HEK293 (cell line): Measurements from ENCODE around the gene FNDC5.

Experiments
- CTCF ChIA-PET: fragments of 350-600 bp; formaldehyde crosslinking; extraction: SDS; loops from one replicate; lab custom pipeline; 2021; ENCODE audit warnings: antibody characterized with exemption; lab: Yijun Ruan, JAX
- POLR2A ChIA-PET: fragments of 300-600 bp; formaldehyde crosslinking; extraction: SDS; loops from one replicate; lab custom pipeline; 2020; ENCODE audit warnings: antibody characterized with exemption, inconsistent platforms; lab: Yijun Ruan, JAX
- H3K27ac ChIP-seq: fragments of 200-500 bp; sonication (Bioruptor generic); 2 replicates; pipeline ENCODE4 v1.5.1; 2014; ENCODE audit warnings: low read depth, low read length, control low read depth, inconsistent platforms; ENCODE audit errors: extremely low read depth
- H3K36me3 ChIP-seq, 2 experiments: fragments of 200-500 bp in 1 of 2; sonication (Bioruptor generic) in 1 of 2; 1 replicate in 1 of 2; 2 replicates in 1 of 2; pipeline ENCODE4 v1.5.1; 2014 to 2017; ENCODE audit warnings: inconsistent platforms in 2 of 2, low read length in 2 of 2; ENCODE audit not compliant: control insufficient read depth in 2 of 2, insufficient read depth in 1 of 2
- H3K4me1 ChIP-seq: fragments of 200-500 bp; sonication (Bioruptor generic); 2 replicates; pipeline ENCODE4 v1.5.1; 2014; ENCODE audit warnings: mild to moderate bottlenecking, low read length, inconsistent platforms; ENCODE audit not compliant: control insufficient read depth, insufficient read depth
- H3K4me3 ChIP-seq: 2 replicates; pipeline ENCODE4 v1.5.1; 2011; ENCODE audit warnings: low read depth, mild to moderate bottlenecking, control low read depth, low read length, moderate library complexity
- H3K9me3 ChIP-seq: fragments of 200-500 bp; sonication (Bioruptor generic); 2 replicates; pipeline ENCODE4 v1.5.1; 2014; ENCODE audit warnings: low read depth, low read length, inconsistent platforms; ENCODE audit not compliant: control insufficient read depth, insufficient read depth
- YY1 ChIP-seq: fragments of 450-650 bp; formaldehyde crosslinking; IDR thresholded peaks from 2 replicates; pipeline ENCODE4 v1.5.1; 2018; ENCODE audit warnings: missing biosample characterization, missing genetic modification characterization
- ZIC2 ChIP-seq: fragments of 450-650 bp; formaldehyde crosslinking; IDR thresholded peaks from 2 replicates; pipeline ENCODE4 v1.5.1; 2016; ENCODE audit warnings: missing biosample characterization, missing genetic modification characterization
- ZNF19 ChIP-seq: fragments of 450-650 bp; formaldehyde crosslinking; IDR thresholded peaks from 2 replicates; pipeline ENCODE4; 2016; ENCODE audit warnings: missing biosample characterization, missing genetic modification characterization, low read depth
- ZNF223 ChIP-seq: fragments of 450-650 bp; formaldehyde crosslinking; IDR thresholded peaks from 2 replicates; pipeline ENCODE4 v1.5.1; 2016; ENCODE audit warnings: missing biosample characterization, missing genetic modification characterization
- ZNF274 ChIP-seq, 2 experiments: fragments of 200-500 bp in 1 of 2; fragments of 450-650 bp in 1 of 2; sonication (Bioruptor generic) in 1 of 2; formaldehyde crosslinking in 1 of 2; IDR thresholded peaks; 2 replicates each; pipeline versions ENCODE4 v1.5.1 to v1.6.1; 2014 to 2016; ENCODE audit warnings: borderline replicate concordance in 1 of 2, inconsistent platforms in 1 of 2, low read length in 1 of 2, missing biosample characterization in 1 of 2, missing genetic modification characterization in 1 of 2
- ZNF292 ChIP-seq: fragments of 450-650 bp; formaldehyde crosslinking; IDR thresholded peaks from 2 replicates; pipeline ENCODE4 v1.5.1; 2016; ENCODE audit warnings: low read depth, missing biosample characterization, missing genetic modification characterization, borderline replicate concordance
- ZNF302 ChIP-seq: fragments of 450-650 bp; formaldehyde crosslinking; IDR thresholded peaks from 2 replicates; pipeline ENCODE4 v1.5.1; 2016; ENCODE audit warnings: missing biosample characterization, missing genetic modification characterization, low read depth
- ZNF324 ChIP-seq: fragments of 450-650 bp; formaldehyde crosslinking; IDR thresholded peaks from 2 replicates; pipeline ENCODE4 v1.5.1; 2016; ENCODE audit warnings: missing biosample characterization, missing genetic modification characterization
- ZNF48 ChIP-seq: fragments of 450-650 bp; formaldehyde crosslinking; IDR thresholded peaks from 2 replicates; pipeline ENCODE4 v1.5.1; 2016; ENCODE audit warnings: missing biosample characterization, missing genetic modification characterization
- ZNF549 ChIP-seq: fragments of 450-650 bp; IDR thresholded peaks from 2 replicates; pipeline ENCODE4 v1.5.1; 2018; ENCODE audit warnings: missing biosample characterization, missing genetic modification characterization, mild to moderate bottlenecking, inconsistent platforms, moderate library complexity
- ZNF624 ChIP-seq: fragments of 450-650 bp; formaldehyde crosslinking; IDR thresholded peaks from 2 replicates; pipeline ENCODE4 v1.5.1; 2017; ENCODE audit warnings: missing biosample characterization, missing genetic modification characterization
- ZNF626 ChIP-seq: fragments of 450-650 bp; sonication (Bioruptor Pico); formaldehyde crosslinking; IDR thresholded peaks from 2 replicates; pipeline ENCODE4 v1.5.1; 2018; ENCODE audit warnings: missing biosample characterization, missing genetic modification characterization, inconsistent platforms
- ZNF629 ChIP-seq: fragments of 450-650 bp; formaldehyde crosslinking; IDR thresholded peaks from 2 replicates; pipeline ENCODE4 v1.5.1; 2017; ENCODE audit warnings: missing biosample characterization, missing genetic modification characterization
- ZNF701 ChIP-seq: fragments of 450-650 bp; formaldehyde crosslinking; IDR thresholded peaks from 2 replicates; pipeline ENCODE4 v1.5.1; 2016; ENCODE audit warnings: missing biosample characterization, missing genetic modification characterization
- ZNF707 ChIP-seq: fragments of 450-650 bp; formaldehyde crosslinking; IDR thresholded peaks from 2 replicates; pipeline ENCODE4 v1.5.1; 2016; ENCODE audit warnings: missing biosample characterization, missing genetic modification characterization
- ZNF837 ChIP-seq: fragments of 450-650 bp; formaldehyde crosslinking; IDR thresholded peaks from 2 replicates; pipeline ENCODE4 v1.5.1; 2016; ENCODE audit warnings: missing biosample characterization, missing genetic modification characterization
- TF ChIP-seq, protein P1 (sequence below): fragments of 450-650 bp; formaldehyde crosslinking; IDR thresholded peaks from 2 replicates; pipeline ENCODE4 v1.5.1; 2016; ENCODE audit warnings: missing biosample characterization, missing genetic modification characterization
- TF ChIP-seq, protein P2 (sequence below): fragments of 450-650 bp; formaldehyde crosslinking; IDR thresholded peaks from 2 replicates; pipeline ENCODE4 v1.5.1; 2017; ENCODE audit warnings: missing biosample characterization, missing genetic modification characterization
- TF ChIP-seq, protein P3 (sequence below): fragments of 450-650 bp; formaldehyde crosslinking; IDR thresholded peaks from 2 replicates; pipeline ENCODE4 v1.5.1; 2016; ENCODE audit warnings: missing biosample characterization, missing genetic modification characterization
- TF ChIP-seq, protein P4 (sequence below): fragments of 450-650 bp; IDR thresholded peaks from 2 replicates; pipeline ENCODE4 v1.5.1; 2018; ENCODE audit warnings: missing biosample characterization, mild to moderate bottlenecking, missing genetic modification characterization
- TF ChIP-seq, protein P5 (sequence below): fragments of 450-650 bp; formaldehyde crosslinking; IDR thresholded peaks from 2 replicates; pipeline ENCODE4 v1.5.1; 2017; ENCODE audit warnings: missing biosample characterization, missing genetic modification characterization
- TF ChIP-seq, protein P6 (sequence below): fragments of 450-650 bp; formaldehyde crosslinking; IDR thresholded peaks from 2 replicates; pipeline ENCODE4 v1.5.1; 2017; ENCODE audit warnings: missing biosample characterization, mild to moderate bottlenecking, missing genetic modification characterization, moderate library complexity
- TF ChIP-seq, protein P7 (sequence below): fragments of 450-650 bp; formaldehyde crosslinking; IDR thresholded peaks from 2 replicates; pipeline ENCODE4 v1.5.1; 2016; ENCODE audit warnings: missing biosample characterization, missing genetic modification characterization

Gene FNDC5

DNA sequence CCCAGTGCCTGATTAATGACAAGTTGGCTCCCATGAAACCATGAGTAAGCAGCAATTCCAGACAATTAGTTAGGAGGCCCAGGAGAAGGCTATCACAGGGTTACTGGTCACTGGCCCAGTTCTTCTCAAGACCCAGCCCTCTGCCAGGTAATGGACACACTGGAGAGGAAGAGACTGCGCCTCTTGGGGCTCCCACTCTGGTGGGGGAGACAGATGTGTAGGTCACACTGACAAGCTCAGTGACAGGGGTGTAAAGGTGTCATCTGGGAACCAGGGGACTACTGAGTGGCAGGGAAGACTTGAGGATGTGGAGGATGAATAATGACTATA, 20.5 kb upstream of the FNDC5 start:
- Histone ChIP-seq H3K4me1 (no peaks in the 10 kb centered on the region), H3K9me3 (no peaks in the 10 kb centered on the region), H3K27ac (no peak overlapping the region), H3K36me3 (no peaks in the 10 kb centered on the region)
- TF ChIP-seq ZNF626 (tag by site-specific recombination) (no peak), ZNF324 (tag by site-specific recombination) (no peak), ZNF19 (tag by site-specific recombination) (no peak), ZNF48 (tag by site-specific recombination) (no peak), ZNF302 (tag by site-specific recombination) (no peak), ZIC2 (no peak), ZNF837 (tag by site-specific recombination) (no peak), ZNF707 (tag by site-specific recombination) (no peak), ZNF629 (tag by site-specific recombination) (no peak)
- TF ChIP-seq, protein P1, sequence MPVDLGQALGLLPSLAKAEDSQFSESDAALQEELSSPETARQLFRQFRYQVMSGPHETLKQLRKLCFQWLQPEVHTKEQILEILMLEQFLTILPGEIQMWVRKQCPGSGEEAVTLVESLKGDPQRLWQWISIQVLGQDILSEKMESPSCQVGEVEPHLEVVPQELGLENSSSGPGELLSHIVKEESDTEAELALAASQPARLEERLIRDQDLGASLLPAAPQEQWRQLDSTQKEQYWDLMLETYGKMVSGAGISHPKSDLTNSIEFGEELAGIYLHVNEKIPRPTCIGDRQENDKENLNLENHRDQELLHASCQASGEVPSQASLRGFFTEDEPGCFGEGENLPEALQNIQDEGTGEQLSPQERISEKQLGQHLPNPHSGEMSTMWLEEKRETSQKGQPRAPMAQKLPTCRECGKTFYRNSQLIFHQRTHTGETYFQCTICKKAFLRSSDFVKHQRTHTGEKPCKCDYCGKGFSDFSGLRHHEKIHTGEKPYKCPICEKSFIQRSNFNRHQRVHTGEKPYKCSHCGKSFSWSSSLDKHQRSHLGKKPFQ, result no peak
- TF ChIP-seq, protein P2, sequence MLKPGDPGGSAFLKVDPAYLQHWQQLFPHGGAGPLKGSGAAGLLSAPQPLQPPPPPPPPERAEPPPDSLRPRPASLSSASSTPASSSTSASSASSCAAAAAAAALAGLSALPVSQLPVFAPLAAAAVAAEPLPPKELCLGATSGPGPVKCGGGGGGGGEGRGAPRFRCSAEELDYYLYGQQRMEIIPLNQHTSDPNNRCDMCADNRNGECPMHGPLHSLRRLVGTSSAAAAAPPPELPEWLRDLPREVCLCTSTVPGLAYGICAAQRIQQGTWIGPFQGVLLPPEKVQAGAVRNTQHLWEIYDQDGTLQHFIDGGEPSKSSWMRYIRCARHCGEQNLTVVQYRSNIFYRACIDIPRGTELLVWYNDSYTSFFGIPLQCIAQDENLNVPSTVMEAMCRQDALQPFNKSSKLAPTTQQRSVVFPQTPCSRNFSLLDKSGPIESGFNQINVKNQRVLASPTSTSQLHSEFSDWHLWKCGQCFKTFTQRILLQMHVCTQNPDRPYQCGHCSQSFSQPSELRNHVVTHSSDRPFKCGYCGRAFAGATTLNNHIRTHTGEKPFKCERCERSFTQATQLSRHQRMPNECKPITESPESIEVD (tag by site-specific recombination), result no peak
- TF ChIP-seq, protein P3, sequence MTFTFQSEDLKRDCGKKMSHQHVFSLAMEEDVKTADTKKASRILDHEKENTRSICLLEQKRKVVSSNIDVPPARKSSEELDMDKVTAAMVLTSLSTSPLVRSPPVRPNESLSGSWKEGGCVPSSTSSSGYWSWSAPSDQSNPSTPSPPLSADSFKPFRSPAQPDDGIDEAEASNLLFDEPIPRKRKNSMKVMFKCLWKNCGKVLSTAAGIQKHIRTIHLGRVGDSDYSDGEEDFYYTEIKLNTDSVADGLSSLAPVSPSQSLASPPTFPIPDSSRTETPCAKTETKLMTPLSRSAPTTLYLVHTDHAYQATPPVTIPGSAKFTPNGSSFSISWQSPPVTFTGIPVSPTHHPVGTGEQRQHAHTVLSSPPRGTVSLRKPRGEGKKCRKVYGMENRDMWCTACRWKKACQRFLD (tag by site-specific recombination), result no peak
- TF ChIP-seq, all 188 proteins: peak for 0
- POLR2A ChIA-PET, result no interaction called here
- no peak overlapping the region for H3K4me3 ChIP-seq
- CTCF ChIA-PET, result interaction anchor here (0.6 to 4.9 kb wide), 6 partner anchors 9 to 592 kb away, joined by 3 to 50 read pairs (median 4); no protein-coding TSS in a partner anchor

DNA sequence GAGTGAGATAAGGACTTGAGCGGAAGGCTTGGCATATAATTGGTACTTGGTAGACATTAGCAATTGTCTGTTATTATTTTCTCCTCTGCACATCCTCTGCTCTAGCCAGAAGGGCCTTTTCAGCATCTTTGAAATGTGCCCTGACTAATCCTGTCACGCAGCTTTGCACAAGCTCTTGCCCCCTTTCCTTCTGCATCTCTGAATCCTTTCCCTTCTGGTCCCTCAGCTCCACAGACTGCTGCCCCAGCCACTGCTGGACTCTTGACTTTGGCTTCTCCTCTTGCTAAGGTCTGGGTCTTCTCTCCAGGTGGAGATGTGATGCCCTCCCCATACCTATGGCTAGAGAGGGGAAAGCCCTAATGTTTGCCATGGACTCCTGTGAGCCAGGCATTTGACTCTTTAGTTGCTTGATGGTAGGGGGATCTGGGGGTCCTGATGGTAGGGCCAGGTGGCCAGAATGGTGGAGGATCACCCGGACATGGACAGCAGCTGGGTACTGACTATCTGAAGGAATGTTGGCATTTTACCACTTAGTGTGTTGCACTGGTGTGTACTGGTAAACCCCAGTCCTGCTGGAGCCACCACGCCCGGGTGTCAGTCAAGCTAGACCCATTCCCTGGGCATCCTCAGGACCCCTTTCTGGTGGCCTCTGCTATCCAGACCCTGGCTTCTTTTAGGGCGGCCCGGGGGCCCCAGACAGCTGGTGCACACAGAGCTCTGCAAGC, 20.0 kb upstream of the FNDC5 start:
- Histone ChIP-seq H3K4me3 (no peak overlapping the region), H3K36me3 (no peaks in the 10 kb centered on the region), H3K9me3 (no peaks in the 10 kb centered on the region), H3K4me1 (no peaks in the 10 kb centered on the region), H3K27ac (no peak overlapping the region)
- ChIA-PET POLR2A (interaction anchor here (0.6 kb wide), 1 partner anchor 142 kb away, joined by 6 read pairs; no protein-coding TSS in a partner anchor), CTCF (interaction anchor here (0.6 to 4.9 kb wide), 5 partner anchors 8 to 593 kb away, joined by 3 to 50 read pairs (median 4); no protein-coding TSS in a partner anchor)
- TF ChIP-seq, protein P4, sequence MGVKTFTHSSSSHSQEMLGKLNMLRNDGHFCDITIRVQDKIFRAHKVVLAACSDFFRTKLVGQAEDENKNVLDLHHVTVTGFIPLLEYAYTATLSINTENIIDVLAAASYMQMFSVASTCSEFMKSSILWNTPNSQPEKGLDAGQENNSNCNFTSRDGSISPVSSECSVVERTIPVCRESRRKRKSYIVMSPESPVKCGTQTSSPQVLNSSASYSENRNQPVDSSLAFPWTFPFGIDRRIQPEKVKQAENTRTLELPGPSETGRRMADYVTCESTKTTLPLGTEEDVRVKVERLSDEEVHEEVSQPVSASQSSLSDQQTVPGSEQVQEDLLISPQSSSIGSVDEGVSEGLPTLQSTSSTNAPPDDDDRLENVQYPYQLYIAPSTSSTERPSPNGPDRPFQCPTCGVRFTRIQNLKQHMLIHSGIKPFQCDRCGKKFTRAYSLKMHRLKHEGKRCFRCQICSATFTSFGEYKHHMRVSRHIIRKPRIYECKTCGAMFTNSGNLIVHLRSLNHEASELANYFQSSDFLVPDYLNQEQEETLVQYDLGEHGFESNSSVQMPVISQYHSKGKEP (tag by site-specific recombination), result no peak
- TF ChIP-seq, protein P5, sequence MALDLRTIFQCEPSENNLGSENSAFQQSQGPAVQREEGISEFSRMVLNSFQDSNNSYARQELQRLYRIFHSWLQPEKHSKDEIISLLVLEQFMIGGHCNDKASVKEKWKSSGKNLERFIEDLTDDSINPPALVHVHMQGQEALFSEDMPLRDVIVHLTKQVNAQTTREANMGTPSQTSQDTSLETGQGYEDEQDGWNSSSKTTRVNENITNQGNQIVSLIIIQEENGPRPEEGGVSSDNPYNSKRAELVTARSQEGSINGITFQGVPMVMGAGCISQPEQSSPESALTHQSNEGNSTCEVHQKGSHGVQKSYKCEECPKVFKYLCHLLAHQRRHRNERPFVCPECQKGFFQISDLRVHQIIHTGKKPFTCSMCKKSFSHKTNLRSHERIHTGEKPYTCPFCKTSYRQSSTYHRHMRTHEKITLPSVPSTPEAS (tag by site-specific recombination), result no peak
- no peak for TF ChIP-seq ZIC2
- TF ChIP-seq ZNF274 (IDR thresholded peaks at IDR 0.05; ENCODE audit: low read length), result no peak
- TF ChIP-seq ZNF274 (tag by site-specific recombination; IDR thresholded peaks at IDR 0.05; ENCODE audit: borderline replicate concordance), result no peak
- TF ChIP-seq ZNF292, result no peak
- TF ChIP-seq YY1, result no peak
- TF ChIP-seq ZNF701, result no peak
- no peak for TF ChIP-seq ZNF549 (tag by site-specific recombination)
- TF ChIP-seq, protein P6, sequence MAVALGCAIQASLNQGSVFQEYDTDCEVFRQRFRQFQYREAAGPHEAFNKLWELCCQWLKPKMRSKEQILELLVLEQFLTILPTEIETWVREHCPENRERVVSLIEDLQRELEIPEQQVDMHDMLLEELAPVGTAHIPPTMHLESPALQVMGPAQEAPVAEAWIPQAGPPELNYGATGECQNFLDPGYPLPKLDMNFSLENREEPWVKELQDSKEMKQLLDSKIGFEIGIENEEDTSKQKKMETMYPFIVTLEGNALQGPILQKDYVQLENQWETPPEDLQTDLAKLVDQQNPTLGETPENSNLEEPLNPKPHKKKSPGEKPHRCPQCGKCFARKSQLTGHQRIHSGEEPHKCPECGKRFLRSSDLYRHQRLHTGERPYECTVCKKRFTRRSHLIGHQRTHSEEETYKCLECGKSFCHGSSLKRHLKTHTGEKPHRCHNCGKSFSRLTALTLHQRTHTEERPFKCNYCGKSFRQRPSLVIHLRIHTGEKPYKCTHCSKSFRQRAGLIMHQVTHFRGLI (tag by site-specific recombination), result no peak
- no peak for TF ChIP-seq ZNF223 (tag by site-specific recombination)
- TF ChIP-seq ZNF624 (tag by site-specific recombination), result no peak
- TF ChIP-seq, protein P7, sequence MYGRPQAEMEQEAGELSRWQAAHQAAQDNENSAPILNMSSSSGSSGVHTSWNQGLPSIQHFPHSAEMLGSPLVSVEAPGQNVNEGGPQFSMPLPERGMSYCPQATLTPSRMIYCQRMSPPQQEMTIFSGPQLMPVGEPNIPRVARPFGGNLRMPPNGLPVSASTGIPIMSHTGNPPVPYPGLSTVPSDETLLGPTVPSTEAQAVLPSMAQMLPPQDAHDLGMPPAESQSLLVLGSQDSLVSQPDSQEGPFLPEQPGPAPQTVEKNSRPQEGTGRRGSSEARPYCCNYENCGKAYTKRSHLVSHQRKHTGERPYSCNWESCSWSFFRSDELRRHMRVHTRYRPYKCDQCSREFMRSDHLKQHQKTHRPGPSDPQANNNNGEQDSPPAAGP (tag by site-specific recombination), result no peak
